ENCODE data around the gene SZRD1. TPM values are rescaled to one million over a fixed set of nuclear protein-coding genes. Genes with fewer than 3 reads are reported as not detected.

SZRD1 gene
- total and polyA plus RNA-seq, 2 donors (not counting 3 experiments of a cell fraction or from before 2014, with no cell fraction given): 162 to 164 TPM

DNA sequence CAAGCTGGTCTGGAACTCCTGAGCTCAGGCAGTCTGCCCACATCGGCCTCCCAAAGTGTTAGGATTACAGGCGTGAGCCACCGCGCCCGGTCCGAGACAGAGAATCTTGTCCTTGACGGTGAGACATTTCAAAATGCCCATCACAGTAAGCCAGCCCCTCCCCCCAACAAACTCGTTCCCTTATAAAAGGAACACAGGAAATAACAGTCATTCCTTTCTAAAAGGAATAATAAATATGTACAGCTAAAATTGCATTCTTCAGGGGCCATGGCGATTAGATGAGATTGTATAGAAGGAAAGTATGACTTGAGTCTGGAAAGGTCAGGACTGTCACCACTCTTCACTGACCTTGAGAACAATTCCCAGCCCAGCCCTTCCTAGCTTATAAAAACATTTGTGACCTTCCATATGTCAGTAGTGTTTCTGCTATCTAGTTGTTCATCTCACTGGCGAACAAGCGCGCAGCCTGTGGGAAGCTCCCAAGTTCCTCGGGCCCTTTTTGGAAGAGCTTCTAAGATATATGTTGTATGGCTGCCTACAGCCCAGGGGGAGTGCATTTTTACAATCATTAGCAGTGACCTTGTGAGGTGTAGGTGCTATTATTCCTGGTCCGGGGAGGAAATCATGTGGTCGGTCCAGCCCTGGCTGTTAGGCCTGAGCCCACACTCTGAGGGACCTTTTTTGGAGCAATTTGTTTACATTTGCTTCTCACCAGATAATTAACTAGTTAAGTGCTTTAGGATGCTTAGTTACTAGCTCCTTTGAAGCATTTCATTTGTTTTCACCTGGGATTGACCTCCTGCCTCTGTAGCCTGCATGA is 8.7 kb downstream of the SZRD1 start:
- TF ChIP-seq POLR2A (IDR thresholded peaks at IDR 0.05; ENCODE audit: low read depth, low read length) (peak; percentile 58), GATA2 (IDR thresholded peaks at IDR 0.05; ENCODE audit: insufficient read depth, insufficient read length, low read depth, low read length) (peak; percentile 95), FOS (IDR thresholded peaks at IDR 0.05; ENCODE audit: borderline replicate concordance, insufficient read depth, low read length) (peak; percentile 60), JUN (IDR thresholded peaks at IDR 0.05; ENCODE audit: borderline replicate concordance, insufficient read depth, insufficient read length, low read depth) (peak; percentile 87), MYC (IDR thresholded peaks at IDR 0.05; ENCODE audit: low read depth, low read length) (no peak), EZH2 (IDR thresholded peaks at IDR 0.05; ENCODE audit: borderline replicate concordance, low read depth, low read length, severe bottlenecking) (no peak), POLR2AphosphoS5 (IDR thresholded peaks at IDR 0.05; ENCODE audit: insufficient read depth, low read depth, low read length) (peak; percentile 84)
- TF ChIP-seq, protein P1, sequence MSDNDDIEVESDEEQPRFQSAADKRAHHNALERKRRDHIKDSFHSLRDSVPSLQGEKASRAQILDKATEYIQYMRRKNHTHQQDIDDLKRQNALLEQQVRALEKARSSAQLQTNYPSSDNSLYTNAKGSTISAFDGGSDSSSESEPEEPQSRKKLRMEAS (IDR thresholded peaks at IDR 0.05; ENCODE audit: insufficient read depth, insufficient read length): no peak
- TF ChIP-seq, protein P2, sequence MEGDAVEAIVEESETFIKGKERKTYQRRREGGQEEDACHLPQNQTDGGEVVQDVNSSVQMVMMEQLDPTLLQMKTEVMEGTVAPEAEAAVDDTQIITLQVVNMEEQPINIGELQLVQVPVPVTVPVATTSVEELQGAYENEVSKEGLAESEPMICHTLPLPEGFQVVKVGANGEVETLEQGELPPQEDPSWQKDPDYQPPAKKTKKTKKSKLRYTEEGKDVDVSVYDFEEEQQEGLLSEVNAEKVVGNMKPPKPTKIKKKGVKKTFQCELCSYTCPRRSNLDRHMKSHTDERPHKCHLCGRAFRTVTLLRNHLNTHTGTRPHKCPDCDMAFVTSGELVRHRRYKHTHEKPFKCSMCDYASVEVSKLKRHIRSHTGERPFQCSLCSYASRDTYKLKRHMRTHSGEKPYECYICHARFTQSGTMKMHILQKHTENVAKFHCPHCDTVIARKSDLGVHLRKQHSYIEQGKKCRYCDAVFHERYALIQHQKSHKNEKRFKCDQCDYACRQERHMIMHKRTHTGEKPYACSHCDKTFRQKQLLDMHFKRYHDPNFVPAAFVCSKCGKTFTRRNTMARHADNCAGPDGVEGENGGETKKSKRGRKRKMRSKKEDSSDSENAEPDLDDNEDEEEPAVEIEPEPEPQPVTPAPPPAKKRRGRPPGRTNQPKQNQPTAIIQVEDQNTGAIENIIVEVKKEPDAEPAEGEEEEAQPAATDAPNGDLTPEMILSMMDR (IDR thresholded peaks at IDR 0.05; ENCODE audit: extremely low read depth in 1 of 2, insufficient read depth in 1 of 2, low read depth in 1 of 2, low read length in 2 of 2): no peak
- ChIA-PET POLR2A (interaction anchor here (0.6 to 1.5 kb wide), 2 partner anchors 11 to 45 kb away, joined by 5 to 8 read pairs; no protein-coding TSS in a partner anchor), CTCF (interaction anchor here (0.7 to 4.9 kb wide), 9 partner anchors 10 to 297 kb away, joined by 3 to 18 read pairs (median 5); partner anchors contain the start of genes FBXO42 and NECAP2)
- H3K36me3 ChIP-seq (ENCODE audit: control insufficient read depth in 2 of 2, extremely low read depth in 1 of 2, insufficient read depth in 2 of 2, low read length in 2 of 2): no peaks in the 10 kb centered on the region
- peaks cover 94% of the 10 kb centered on the region for H3K79me2 ChIP-seq (ENCODE audit: control insufficient read depth, insufficient read depth, low read length)
- no peaks in the 10 kb centered on the region for H3K27me3 ChIP-seq (ENCODE audit: control insufficient read depth in 2 of 2, insufficient read depth in 2 of 2, low read length in 2 of 2)
- peak; percentile 92 for FAIRE-seq
- DNase-seq (ENCODE audit: low read depth, low spot score): peak; percentile 90
- dilution Hi-C loops (cut with MboI; ENCODE audit: extremely low pct_ligation_motif_present, low sequenced_read_pairs) (no loop called here), intact Hi-C loops (cut with micrococcal nuclease) (loop anchor here (1.0 to 2.0 kb wide), 5 partner anchors 8 to 65 kb away; partner anchors contain the start of genes NECAP2 and SZRD1)
- no TSS peak for BruUV-seq (replicated peaks)
- H2AFZ ChIP-seq (ENCODE audit: low read depth, low read length): no peak overlapping the region
- peaks cover 62% of the 10 kb centered on the region for H3K4me1 ChIP-seq (ENCODE audit: control insufficient read depth, extremely low read depth, insufficient read depth, low read length)
- H3K9me3 ChIP-seq (replicated peaks; ENCODE audit: control insufficient read depth, insufficient read depth, low read length): no peaks in the 10 kb centered on the region
- peak overlapping the region; percentile 70 for H3K4me2 ChIP-seq (ENCODE audit: insufficient read depth, low read length)
- no peaks in the 10 kb centered on the region for H4K20me1 ChIP-seq (replicated peaks; ENCODE audit: control insufficient read depth, extremely low read depth, insufficient read depth, low read length)
- H3K9ac ChIP-seq (replicated peaks; ENCODE audit: extremely low read depth, insufficient read depth, low read length): peak overlapping the region; percentile 56
- no peaks in the 10 kb centered on the region for H3K9me1 ChIP-seq (replicated peaks; ENCODE audit: control insufficient read depth, extremely low read depth, insufficient read depth, low read length)
- peak overlapping the region in 1 of 3 experiments; percentile 2 for H3K4me3 ChIP-seq (replicated peaks in 1 of 3; ENCODE audit: insufficient read depth in 1 of 3, low read depth in 1 of 3, low read length in 3 of 3)
- H3K27ac ChIP-seq (ENCODE audit: insufficient read depth, low read depth, low read length): peak overlapping the region; percentile 85

All from endothelial cell of umbilical vein (primary cell).